Left ventricle myocardium inferior (tissue), 1 donor: ENCODE results near the gene P2RX3. TPM values are rescaled to one million over a fixed set of nuclear protein-coding genes. Genes with fewer than 3 reads are reported as not detected.
A peak's percentile ranks its signal among the peaks of the same experiment; 100 is the strongest.

ENCODE experiments used
- DNase-seq: peaks from one replicate; pipeline ENCODE4 v3.0.0-alpha.2; 2020
- H3K27ac ChIP-seq: fragments of 200-600 bp; replicated peaks from 2 replicates; pipeline ENCODE4 v1.8.0; 2021
- H3K27me3 ChIP-seq: fragments of 200-600 bp; 2 replicates; pipeline ENCODE4 v1.8.0; 2021; ENCODE audit warnings: low read depth
- H3K36me3 ChIP-seq: fragments of 200-600 bp; 2 replicates; pipeline ENCODE4 v1.8.0; 2021
- H3K4me1 ChIP-seq: fragments of 200-600 bp; 2 replicates; pipeline ENCODE4 v1.8.0; 2021
- H3K4me3 ChIP-seq: fragments of 200-600 bp; 2 replicates; pipeline ENCODE4 v1.8.0; 2021; ENCODE audit warnings: mild to moderate bottlenecking, moderate library complexity
- H3K9me3 ChIP-seq: fragments of 200-600 bp; replicated peaks from 2 replicates; pipeline ENCODE4 v1.8.0; 2021
- intact Hi-C: fragments of 100-400 bp; cut with micrococcal nuclease; formaldehyde crosslinking; loops from one replicate; pipeline ENCODE4 v1.11.0; 2022
- total RNA-seq: library from RNA; stranded (reverse); fragmentation: NEBNext Ultra II Directional; extraction: Animal tissue kit (Norgen Biotek cat#: 25700); gene quantifications from one replicate; pipeline ENCODE4 v1.2.1, GENCODE V29; 2021
- TF ChIP-seq, protein P1 (sequence below): fragments of 200-600 bp; IDR thresholded peaks from 2 replicates; pipeline ENCODE4 v1.8.0; 2021; ENCODE audit warnings: antibody characterized with exemption, mild to moderate bottlenecking, borderline replicate concordance
- donor health status: DM: no; HTN: yes; CAD: no; lungs with severe emphysema.

The P2RX3 gene
- total RNA-seq, 1 donor from 2014 or later = 1.4 TPM

DNA sequence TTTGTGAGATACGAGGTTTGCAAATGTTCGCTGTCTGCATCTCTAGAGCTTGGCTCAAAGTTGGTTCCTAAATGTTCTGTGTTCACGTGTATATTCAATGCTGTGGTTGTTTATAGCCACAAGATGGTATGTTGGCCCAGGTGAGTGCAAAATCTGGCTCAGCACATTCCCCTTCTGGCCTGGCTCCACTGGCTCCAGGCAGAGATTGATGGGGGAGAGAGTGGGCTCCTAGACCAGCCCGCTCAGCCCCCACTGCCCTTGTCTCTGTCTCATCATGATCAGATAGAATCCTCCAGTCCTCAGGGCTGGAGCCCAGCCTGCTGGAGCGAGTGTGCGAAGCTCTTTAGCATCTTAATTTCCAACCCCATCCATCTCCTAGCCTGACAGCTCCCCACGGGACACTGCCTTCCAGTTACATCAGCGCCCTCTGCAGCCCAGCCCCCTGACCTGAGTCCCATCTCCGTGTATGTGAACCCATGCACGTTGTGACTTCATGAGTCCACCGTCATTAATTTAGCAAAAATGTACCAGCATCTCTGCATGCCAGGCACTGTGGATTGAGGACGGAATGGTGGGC lies 2.0 kb downstream of the P2RX3 start:
- peaks cover 13% of the 10 kb centered on the region for H3K4me1 ChIP-seq
- no peaks in the 10 kb centered on the region for H3K9me3 ChIP-seq
- DNase-seq = no peak
- H3K36me3 ChIP-seq = no peaks in the 10 kb centered on the region
- peaks cover 20% of the 10 kb centered on the region for H3K27me3 ChIP-seq
- H3K4me3 ChIP-seq = peak overlapping the region; percentile 51
- no peak overlapping the region for H3K27ac ChIP-seq
- intact Hi-C loops = no loop called here
- TF ChIP-seq, protein P1, sequence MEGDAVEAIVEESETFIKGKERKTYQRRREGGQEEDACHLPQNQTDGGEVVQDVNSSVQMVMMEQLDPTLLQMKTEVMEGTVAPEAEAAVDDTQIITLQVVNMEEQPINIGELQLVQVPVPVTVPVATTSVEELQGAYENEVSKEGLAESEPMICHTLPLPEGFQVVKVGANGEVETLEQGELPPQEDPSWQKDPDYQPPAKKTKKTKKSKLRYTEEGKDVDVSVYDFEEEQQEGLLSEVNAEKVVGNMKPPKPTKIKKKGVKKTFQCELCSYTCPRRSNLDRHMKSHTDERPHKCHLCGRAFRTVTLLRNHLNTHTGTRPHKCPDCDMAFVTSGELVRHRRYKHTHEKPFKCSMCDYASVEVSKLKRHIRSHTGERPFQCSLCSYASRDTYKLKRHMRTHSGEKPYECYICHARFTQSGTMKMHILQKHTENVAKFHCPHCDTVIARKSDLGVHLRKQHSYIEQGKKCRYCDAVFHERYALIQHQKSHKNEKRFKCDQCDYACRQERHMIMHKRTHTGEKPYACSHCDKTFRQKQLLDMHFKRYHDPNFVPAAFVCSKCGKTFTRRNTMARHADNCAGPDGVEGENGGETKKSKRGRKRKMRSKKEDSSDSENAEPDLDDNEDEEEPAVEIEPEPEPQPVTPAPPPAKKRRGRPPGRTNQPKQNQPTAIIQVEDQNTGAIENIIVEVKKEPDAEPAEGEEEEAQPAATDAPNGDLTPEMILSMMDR = peak; percentile 14

DNA sequence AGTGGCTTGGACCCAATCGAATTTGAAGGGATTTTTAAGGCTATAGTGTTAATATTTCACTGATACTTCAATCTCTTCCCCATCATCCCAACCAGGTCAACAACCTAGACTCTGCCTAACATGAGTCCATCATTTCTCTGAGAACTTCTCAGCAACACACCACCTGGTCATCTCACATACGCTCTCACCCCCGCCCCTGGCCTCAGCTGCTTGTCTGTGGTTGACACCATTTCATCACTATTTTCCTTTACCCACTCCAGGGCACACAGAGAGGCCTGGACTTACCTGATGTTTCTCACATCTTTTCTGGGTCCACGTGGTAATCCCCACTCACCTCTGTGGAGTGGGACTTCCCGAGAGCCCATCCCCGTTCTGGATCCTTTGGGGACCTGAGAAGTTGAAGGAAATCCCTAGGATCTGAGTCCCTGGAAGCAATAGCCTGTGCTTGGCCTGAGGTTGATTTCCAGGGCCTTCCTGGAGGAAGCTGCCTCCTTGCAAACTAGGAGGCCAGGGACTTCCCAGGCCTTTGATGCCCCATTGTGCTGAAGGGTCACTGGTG lies 3.2 kb downstream of the P2RX3 start:
- Histone ChIP-seq H3K36me3 (no peaks in the 10 kb centered on the region), H3K4me1 (peaks cover 7% of the 10 kb centered on the region), H3K4me3 (no peak overlapping the region), H3K9me3 (no peaks in the 10 kb centered on the region), H3K27ac (no peak overlapping the region), H3K27me3 (peaks cover 20% of the 10 kb centered on the region)
- TF ChIP-seq, protein P1 = no peak
- DNase-seq = no peak
- intact Hi-C loops = no loop called here

DNA sequence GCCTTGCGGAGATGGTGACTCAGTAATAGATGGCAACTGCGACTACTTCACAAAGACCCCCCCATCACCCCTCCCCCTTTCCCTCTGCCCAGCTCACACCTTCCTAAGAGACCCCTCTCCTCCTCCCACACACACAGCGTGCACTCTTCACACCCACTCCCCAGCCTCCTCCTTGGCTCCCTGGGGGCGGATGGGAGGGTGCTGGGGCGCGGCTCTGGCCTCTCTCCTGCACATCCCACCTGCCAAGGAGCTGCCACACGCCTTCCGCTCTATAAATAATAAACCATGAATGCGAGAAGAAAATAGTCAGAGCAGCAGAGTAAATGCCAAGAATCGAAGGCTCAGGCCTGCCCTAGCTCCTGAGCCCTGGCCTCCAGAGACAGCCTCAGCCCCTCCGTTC lies 4.5 kb downstream of the P2RX3 start:
- no peak overlapping the region for H3K4me3 ChIP-seq
- H3K9me3 ChIP-seq = no peaks in the 10 kb centered on the region
- H3K4me1 ChIP-seq = peaks cover 5% of the 10 kb centered on the region
- DNase-seq = no peak
- no peaks in the 10 kb centered on the region for H3K36me3 ChIP-seq
- TF ChIP-seq, protein P1 = no peak
- intact Hi-C loops = no loop called here
- peaks cover 20% of the 10 kb centered on the region for H3K27me3 ChIP-seq
- no peak overlapping the region for H3K27ac ChIP-seq

DNA sequence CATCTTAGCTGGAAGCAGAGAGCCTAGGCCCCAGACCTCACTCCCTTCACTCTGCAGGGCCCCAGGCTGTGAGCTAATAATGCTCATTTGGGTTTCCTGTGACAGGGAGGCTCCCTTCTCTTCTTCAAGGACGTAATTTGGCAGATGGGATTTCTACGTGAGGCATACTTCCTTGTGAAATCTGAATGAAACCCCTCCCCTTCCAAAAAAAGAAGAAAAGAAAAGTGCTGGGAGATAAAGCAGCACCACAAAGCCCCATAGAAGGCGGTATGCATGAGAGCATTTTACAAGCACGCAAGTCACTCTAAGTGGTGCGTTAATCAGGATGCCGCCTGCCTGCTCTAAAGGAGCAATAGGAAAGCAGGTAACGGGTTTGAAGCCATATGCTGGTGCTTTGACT lies 5.7 kb downstream of the P2RX3 start:
- no peak overlapping the region for H3K27ac ChIP-seq
- H3K4me3 ChIP-seq = no peak overlapping the region
- peaks cover 5% of the 10 kb centered on the region for H3K4me1 ChIP-seq
- DNase-seq = no peak
- H3K9me3 ChIP-seq = no peaks in the 10 kb centered on the region
- H3K27me3 ChIP-seq = peaks cover 9% of the 10 kb centered on the region
- TF ChIP-seq, protein P1 = no peak
- no peaks in the 10 kb centered on the region for H3K36me3 ChIP-seq
- intact Hi-C loops = no loop called here

DNA sequence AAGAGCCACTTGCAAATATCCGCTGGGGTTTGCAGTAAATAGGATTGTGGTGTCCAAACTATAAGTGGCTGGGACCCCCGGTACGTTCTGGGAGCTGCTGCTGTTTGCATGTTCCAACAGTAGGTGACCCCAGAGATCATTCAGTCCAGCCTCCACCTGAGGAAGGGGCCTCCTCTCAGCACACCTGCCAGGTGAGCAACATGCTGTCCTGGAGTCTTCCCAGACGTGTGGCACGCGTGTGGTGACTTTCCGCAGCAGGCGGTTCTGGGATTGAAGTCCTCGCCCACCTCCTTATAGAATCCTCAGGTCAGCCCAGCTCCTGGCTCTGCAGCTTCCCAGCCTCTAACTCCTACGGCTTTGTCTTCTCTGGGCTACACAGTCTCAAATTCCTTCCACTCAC lies 6.7 kb downstream of the P2RX3 start:
- Histone ChIP-seq H3K27ac (no peak overlapping the region), H3K36me3 (no peaks in the 10 kb centered on the region), H3K9me3 (no peaks in the 10 kb centered on the region), H3K4me3 (no peak overlapping the region), H3K27me3 (peaks cover 7% of the 10 kb centered on the region), H3K4me1 (peaks cover 11% of the 10 kb centered on the region)
- TF ChIP-seq, protein P1 = no peak
- no peak for DNase-seq
- intact Hi-C loops = no loop called here
